NCI-H2081 treated with DMSO at 0.1 percent for 48 hours (cell line): Measurements from ENCODE around the gene CHTF8.

Experiments used
- DNase-seq: peaks from one replicate; lab custom pipeline; 2025; lab: John Stamatoyannopoulos, UW

The CHTF8 gene

DNA sequence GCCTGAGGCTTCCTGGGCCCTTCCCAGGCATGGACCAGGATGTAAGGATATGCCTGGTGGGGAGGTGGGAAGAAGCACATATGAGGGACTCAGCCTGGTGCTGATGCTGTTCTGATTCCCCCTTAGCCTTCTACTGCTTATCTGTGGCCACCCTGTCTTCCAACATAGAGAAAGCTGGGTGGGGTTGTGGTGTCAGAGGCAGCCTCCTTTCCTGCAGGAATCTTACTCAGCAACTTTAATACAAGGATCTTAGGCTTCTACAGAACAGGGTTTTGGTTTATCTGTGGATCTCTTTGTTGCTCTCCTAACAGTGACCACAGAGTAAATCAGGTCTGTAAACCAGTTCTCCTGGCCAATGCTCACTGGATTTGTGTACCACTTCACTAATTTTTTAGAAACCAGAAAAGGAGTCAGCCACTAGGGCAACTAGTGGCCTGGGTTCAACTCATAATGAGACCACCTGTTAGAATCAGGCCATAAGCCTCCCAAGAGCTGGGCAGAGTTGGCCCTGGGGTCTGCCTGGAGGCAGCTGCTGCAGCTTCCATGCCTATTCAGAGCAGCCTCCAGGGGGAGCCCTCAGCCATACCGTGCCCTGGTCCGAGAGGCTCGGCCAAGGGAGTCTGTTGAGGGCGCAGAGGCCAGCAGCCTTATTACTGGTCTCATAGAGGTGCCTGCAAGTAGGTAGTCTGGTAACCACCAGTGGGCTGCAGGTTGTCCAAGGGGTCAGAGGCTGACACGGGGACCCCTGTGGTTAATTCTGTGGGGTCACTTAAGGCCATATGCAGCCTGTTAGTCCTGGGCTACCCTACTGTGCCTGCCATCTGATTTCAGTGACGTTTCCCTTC lies 19.9 kb downstream of the CHTF8 start:
- no peak for DNase-seq

DNA sequence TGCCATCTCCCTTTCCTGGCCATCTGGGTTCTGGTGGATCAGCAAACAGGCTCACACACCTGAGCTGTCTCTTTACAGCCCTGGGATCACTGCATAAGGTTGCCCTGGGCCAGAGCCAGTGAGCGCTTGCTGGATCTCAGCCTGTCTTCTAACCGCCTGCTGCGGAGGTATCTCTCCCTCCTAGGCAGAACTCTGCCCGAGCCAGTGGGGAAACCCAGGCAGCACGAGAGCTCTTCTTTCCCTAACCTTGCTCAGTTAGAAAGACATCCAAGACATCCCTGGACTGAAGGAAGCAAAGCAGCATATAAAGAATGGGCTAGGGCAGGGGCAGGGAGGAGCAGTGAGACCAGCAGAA lies 20.5 kb downstream of the CHTF8 start:
- DNase-seq = no peak

DNA sequence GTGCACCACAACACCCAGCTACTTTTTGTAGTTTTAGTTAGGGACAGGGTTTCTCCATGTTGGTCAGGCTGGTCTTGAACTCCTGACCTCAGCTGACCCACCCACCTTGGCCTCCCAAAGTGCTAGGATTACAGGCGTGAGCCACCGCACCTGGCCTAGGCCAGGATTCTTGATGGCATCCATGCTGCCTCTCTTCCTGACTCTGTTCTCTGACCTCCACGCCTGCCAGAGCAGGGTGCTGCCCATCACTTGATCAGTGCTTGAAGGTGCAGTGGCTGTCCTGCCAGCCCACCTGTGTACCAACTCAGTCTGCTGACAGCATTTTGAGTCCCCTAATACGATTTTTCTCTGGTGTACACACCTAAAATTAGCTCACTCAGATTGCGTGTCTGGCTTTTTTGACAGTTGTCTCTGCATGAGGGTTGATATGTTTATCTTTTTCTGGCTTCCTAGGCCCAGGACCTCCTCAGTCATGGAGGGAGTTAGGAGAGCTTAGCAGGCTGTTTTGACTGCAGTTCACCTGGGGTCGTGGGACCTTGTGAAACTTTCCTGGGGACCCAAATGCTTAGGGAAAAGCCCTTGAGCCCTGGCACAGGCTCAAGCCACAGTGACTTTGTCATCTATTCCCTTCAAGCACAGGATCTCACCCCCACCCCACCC lies 21.0 kb downstream of the CHTF8 start:
- no peak for DNase-seq

- no peak for DNase-seq
Observed at GRCh38 chr16:69110406-69110805, 22.0 kb downstream of the CHTF8 start.

DNA sequence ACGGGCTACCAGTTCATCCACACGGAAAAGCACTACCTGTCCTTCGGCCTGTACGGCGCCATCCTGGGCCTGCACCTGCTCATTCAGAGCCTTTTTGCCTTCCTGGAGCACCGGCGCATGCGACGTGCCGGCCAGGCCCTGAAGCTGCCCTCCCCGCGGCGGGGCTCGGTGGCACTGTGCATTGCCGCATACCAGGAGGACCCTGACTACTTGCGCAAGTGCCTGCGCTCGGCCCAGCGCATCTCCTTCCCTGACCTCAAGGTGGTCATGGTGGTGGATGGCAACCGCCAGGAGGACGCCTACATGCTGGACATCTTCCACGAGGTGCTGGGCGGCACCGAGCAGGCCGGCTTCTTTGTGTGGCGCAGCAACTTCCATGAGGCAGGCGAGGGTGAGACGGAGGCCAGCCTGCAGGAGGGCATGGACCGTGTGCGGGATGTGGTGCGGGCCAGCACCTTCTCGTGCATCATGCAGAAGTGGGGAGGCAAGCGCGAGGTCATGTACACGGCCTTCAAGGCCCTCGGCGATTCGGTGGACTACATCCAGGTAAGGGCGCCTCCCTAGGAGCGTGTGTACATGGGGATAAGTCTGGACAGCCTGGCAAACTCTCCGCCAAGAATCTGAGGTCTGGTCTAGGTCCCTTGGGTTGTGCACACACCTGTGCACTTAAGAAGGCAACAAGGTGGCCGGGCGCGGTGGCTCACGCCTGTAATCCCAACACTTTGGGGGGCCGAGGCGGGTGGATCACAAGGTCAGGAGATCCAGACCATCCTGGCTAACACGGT lies 22.7 kb downstream of the CHTF8 start:
- no peak for DNase-seq

- DNase-seq = no peak
Observed at GRCh38 chr16:69108905-69109252, 23.5 kb downstream of the CHTF8 start.

GRCh38 chr16:69108064-69108904 lies 24.1 kb downstream of the CHTF8 start:
- DNase-seq = no peak

- no peak for DNase-seq
Observed at GRCh38 chr16:69107316-69107962, 24.9 kb downstream of the CHTF8 start.

- DNase-seq = no peak
Observed at GRCh38 chr16:69106491-69107315, 25.7 kb downstream of the CHTF8 start.

DNA sequence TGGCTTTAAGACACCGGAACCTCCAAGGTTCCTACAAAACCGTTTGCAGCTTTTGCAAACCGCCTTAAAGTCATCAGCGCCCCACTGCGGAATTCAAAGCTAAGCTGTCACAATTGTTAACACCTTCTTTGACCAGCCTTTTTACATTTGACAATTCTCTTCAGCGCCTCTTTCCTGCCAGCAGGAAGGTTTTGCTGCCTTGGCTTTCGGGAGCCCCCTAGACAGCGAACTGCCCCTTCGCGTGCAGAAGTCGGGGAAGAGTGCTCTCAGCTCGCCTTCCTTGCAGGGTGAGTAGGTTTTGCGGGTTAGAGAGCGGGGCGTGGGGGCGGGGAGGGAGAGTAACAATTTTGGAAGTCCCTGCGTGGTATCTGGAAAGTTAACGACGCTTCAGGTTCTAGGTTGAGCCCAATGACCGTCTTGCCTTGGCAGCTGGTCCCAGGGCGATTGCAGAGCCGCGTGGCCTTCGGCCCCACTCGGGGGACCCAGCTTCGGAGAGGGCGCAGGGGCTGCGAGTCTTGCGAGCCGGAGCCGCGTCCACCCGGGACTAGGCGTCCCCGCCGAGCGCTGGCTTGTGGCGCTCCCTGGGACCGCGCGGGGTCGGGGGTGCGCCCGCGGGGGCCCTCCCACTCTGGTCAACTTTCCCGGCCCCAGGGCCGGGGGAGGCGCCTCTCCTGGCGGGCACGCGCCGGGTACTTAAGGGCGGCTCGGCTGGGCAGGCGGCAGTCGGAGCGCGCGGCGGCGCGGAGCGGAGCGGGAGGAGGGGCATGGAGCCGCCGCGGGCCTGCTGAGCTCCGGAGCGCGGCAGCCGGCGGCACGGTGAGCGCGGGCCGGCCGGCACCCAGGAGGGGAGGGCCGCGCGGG lies 26.7 kb downstream of the CHTF8 start, which contains the start of gene HAS3:
Gene HAS3, plus strand, starts transcription at position 153 of the 861 bp plus-strand sequence. CDS start 3,743 bp downstream, outside the sequence.
- no peak for DNase-seq

GRCh38 chr16:69100071-69100691 lies 32.2 kb downstream of the CHTF8 start:
- no peak for DNase-seq

GRCh38 chr16:69095193-69095592 lies 37.2 kb downstream of the CHTF8 start:
- DNase-seq = no peak

GRCh38 chr16:69094501-69094900 lies 37.9 kb downstream of the CHTF8 start:
- DNase-seq = no peak

DNA sequence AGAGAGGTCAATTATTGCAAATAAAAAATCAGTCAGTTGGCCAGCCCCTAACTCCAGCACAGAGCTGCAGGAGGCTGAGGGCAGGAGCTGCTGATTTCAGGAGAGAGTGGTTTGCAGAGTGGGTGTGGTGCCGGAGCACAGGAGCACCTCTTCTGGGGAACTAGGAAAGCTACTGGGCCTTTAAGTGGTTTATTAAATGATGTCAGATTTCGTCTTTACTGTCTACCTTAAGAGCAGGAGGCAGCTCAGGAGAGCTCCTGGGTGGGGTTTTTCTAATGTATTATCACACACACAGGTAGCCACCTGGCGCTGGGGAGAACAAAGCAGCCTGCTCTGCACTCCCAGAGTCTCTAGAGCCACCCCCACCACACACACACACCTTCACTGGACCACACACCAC lies 38.4 kb downstream of the CHTF8 start:
- no peak for DNase-seq

GRCh38 chr16:69089091-69089910 lies 43.1 kb downstream of the CHTF8 start:
- DNase-seq = no peak

GRCh38 chr16:69088684-69089083 lies 43.7 kb downstream of the CHTF8 start:
- no peak for DNase-seq

DNA sequence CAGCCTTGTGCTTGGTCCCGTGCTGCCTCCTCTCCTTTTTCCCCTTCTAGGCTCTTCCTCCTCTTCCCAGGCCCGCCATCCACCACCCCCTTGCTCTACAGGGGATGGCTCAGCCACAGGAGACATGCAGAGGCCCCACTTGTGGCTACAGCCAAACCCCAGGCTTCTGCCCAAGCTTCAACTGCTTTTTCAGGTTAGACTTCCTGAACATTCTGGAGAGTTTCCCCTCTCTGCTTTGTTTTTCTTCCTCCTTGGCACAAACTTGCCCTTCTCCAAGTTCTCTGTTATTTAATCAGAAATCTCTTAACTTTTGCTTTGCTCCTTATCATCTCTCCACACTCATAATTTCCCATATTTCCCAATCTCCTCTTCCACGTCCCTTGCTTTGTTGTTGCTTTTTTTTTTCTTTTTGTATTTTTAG lies 45.2 kb downstream of the CHTF8 start:
- DNase-seq = no peak

- DNase-seq = no peak
Observed at GRCh38 chr16:69085032-69085695, 47.2 kb downstream of the CHTF8 start.
